ENCODE measurements around the gene CGB8.
"Not testable (repeated sequence)": the region's sequence is repeated elsewhere in the genome, so short reads cannot be mapped to it uniquely, and the experiment has no call there.

The CGB8 gene

DNA sequence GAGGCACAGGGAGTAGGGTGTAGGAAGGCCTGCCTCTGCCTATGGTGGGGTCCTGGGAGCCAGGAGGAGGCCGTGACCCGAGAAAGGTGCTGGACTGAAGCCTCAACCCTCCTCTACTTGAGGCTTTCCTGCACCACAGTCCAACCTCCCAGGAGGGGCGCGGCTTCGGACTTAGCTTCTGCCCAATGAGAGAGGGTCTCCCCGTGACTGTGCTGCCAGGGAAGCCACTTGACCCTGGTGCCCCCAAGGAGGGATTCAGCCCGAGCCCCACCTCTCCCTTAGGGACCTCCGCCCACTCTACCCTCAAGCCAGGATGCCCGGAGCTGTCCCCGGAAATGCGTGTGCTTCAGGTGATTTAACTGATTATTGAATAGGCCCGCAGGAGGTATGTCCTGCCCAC, at the start of gene CGB8:
TSS of gene CGB8 (minus strand) at position 101 of the 400 bp plus-strand sequence. CDS start 372 bp downstream, outside the sequence.
- not testable (repeated sequence) for DNase-seq

DNA sequence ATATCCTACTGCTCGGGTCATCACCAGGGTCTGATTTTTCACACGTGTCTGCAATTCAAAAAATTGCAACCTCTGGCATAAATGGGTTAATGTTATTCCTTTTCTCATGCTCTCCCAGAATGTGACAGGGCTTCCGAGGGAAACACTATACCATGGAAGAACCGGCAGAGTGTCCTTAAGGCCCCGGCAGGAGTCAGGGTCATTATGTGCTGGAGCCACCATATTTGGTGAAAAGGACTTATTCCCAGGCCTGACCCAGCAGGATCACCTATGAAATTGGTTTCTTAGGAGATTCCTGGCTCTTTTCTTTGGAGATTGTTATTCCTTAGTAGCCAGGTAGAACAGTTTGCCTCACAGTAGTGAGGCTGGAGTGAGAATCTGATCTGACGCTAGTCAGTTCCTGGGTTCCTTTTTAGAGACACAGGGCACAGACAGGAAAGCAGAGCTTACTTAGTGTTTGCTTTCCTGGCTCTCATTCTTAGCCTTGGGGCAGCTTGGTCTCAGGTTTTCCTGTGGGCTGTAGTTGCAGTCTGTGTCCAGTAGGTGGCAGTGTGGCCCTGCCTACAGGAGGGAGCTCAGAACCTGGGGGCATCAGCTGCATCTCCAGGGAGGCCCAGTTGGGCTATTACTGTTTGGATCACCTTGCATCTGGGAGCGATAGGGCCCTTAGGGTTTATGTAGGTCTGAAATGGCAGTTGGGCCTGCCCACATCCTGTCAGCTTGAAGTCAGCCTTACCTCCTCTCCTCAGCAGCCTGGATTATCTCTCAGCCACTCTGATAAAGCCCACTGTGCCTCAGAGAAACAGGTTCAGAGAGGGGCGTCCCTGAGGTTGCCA, 48.8 kb upstream of the CGB8 start:
- DNase-seq: peak; percentile 74

DNA sequence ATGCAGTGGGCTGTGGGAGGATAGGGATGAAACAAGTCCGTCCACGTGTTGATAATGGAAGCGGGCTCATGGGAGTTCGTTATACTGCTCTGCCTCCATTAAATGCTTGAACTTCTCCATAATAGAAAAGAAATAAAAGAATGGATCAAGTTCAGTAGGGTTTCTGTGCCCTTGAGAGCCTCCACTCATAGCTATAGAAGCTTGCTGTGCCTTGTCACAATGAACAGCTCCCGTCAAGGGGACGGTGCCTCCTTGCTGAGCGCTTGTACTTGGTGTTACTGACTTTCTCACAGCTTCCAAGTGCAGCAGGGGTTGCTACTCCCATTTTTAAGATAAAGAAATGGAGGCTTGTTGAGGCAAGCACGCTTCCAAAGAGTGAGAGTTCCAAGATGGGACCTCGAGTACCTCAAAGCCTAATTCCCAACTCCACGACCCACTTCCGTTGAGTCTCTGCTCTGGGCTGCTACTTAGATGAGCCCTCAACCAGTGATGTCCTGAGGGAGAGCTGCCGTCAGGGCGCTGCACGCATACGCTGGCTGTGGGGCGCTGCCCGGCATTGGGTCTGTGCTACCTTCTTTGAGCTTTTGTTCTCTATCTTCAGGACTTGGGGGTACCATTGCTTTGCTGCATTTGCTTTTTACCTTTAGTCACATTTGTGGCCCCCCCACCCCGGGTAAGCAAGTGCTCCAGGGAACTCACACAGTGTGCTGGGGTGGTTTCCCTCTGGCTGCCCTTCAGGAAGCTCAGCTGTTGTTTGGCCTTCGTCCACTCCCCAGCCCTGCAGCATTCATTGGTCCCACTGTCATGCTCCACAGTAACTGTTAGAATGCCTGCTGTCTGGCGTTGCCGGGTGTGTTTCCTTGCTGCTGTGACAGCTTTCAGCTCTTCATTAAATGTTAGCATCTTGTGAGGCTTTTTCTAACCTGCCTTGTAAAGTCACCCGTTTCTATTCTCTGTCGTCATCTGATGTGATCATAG, 45.9 kb upstream of the CGB8 start:
- no peak for DNase-seq

DNA sequence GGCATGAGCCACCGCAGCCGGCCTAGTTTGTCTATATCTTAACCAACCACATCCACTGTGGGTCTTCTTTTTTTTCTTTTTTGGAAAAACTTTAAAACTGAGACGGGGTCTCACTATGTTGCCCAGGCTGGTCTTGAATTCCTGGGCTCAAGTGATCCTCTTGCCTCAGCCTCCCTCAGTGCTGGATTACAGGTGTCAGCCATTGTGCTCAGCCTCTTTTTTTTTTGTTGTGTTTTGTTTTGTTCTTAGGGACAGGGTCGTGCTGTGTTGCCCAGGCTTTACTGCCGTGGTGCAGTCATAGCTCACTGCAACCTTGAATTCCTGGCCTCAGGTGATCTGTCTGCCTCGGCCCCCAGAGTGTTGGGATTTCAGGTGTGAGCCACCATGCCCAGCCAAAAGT, 43.8 kb upstream of the CGB8 start:
- DNase-seq: no peak

DNA sequence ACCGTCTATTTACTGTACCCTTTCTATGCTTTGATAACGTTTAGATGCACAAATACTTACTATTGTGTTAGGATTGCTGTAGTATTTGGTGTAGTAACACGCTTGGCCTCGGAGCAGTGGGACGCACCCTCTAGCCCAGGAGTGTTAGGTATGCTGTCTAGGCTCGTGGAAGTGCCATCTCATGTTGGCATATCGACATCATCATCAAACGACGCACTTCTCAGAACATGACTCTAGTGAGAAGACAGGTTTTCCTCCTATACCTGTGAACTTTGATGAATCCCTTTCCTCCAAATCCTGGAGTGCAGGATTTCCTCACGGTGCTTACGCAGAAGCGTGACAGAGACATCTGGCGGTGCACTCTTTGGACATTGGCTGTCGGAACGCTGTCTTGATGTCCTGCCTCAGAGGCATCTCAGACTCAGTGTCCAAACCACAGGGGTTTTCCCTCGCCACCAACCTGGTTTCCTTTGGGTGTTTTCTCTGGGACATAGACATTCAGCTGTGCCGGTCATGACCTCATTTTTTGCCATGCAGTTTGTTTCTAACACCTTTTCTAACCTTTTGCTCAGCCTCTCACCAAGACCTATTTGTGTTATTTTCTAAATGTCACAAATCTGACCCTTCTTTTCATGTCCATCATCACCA, 42.6 kb upstream of the CGB8 start:
- no peak for DNase-seq

DNA sequence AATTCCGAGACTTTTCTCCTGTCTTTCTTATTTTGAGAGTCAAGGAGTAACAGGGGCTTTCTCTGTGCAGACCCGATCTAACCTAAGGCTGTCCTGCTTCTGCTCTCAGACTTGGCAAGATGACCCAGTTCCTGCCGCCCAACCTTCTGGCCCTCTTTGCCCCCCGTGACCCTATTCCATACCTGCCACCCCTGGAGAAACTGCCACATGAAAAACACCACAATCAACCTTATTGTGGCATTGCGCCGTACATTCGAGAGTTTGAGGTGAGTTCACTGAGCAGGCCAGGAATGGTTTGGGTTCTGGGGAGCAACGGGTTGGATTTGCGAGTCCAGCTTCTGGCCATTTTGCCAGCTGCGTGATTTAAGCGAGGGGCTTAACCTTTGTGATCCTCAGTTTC, 37.4 kb upstream of the CGB8 start:
- DNase-seq: no peak

DNA sequence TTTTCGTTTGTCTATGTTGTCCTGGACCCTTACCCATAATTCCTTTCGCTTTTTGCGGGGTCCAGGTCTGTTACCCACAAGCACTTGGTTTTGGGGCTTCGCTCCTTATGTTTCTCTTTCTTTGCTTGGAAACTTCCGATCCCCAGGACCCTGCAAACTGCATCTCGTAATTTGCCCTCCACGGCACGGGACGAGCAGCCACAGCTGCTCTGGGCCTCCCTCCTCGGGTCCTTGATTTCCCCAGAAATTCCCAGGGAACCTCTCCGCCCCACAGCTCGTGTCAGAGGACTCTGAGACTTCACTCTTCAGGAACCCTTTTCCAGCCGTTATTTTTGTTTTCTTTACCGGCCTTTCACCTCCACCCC, 36.9 kb upstream of the CGB8 start:
- DNase-seq: no peak

DNA sequence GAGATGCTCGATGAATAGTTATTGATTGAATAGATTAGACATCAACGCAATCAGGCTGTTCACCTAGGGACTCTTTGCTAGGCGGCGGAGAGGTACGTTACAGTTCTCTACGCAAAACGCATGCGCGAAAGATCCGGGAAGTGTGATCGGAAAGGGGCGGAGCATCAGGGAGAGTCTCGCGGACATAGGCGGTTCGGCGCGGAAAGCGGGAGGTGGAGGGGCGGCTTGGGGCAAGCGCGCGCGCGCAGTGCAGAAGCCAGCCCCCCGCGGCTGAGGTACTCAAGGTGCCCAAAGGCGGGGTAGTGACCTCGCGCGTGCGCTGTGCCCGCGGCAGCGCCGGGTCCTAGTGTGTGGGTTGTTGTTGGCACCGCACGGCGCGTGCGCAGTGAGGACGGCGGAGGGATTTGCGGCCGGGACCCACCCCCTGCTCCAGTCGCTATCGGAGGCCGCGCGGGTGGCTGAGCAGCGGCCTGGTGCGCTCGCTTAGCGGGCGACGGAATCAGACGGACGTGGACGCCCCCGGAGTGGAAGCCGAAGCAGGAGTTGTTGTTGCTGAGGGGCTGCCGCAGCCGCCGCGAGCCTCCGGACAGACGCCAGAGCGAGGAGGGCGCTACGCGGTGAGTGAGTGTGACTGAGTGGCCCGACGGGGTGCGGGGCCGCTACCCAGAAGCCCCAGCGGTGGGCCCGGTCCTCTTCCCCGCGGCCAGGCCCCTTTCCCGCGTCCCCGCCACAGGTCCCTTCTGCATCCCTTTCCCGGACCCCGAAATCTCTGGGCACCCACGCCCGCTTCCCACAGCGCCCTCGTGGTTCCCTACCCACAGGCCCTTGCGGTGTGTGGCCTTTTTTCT, 36.3 kb upstream of the CGB8 start, which contains the start of gene SNRNP70:
TSS of gene SNRNP70 (plus strand) at position 432 of the 848 bp plus-strand sequence. CDS start 964 bp downstream, outside the sequence.
- DNase-seq: peak; percentile 100

DNA sequence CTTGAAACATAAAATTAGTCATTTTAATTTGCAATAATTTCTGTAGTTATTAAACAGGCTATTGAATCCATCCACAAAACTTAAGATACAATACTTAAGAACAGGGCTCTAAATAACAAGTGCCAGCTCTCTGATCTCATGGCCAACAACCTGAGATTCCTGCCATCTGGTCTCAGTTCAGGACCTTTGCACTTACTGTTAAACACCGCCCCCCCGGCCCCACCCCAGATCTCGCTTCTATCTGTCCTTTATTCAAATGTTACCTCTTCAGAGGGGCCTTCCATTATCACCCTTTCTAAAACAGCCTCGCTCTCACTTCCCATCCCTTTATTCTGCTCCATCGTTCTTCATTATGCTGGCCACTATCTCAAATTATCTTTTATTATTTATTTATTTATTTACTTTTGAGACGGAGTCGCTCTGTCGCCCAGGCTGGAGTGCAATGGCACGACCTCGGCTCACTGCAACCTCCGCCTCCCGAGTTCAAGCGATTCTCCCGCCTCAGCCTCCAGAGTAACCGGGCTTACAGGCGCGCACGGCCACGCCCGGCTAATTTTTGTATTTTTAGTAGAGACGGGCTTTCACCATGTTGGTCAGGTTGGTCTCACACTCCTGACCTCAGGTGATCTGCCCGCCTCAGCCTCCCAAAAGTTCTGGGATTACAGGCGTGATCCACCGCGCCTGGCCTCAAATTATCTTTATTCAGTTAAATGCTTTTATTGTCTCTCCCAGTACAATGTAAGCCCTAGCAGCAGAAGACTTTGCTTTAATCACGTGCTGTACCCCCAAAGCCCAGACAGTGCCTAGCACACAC, 35.5 kb upstream of the CGB8 start:
- DNase-seq: no peak

DNA sequence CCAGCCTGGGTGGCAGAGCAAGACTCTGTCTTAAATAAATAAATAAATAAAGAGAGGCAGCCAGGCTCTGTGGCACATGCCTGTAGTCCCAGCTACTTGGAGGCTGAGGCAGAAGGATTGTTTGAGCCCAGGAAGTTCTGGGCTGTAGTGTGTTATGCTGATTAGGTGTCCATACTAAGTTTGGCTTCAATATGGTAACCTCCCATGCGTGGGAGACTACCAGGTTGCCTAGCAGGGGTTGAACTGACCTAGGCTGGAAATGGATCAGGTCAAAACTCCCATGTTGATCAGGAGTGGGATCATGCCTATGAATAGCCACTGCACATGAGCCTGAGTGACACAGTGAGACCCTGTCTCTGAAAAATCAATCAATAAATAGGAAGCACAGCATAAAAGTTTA, 32.4 kb upstream of the CGB8 start:
- no peak for DNase-seq

DNA sequence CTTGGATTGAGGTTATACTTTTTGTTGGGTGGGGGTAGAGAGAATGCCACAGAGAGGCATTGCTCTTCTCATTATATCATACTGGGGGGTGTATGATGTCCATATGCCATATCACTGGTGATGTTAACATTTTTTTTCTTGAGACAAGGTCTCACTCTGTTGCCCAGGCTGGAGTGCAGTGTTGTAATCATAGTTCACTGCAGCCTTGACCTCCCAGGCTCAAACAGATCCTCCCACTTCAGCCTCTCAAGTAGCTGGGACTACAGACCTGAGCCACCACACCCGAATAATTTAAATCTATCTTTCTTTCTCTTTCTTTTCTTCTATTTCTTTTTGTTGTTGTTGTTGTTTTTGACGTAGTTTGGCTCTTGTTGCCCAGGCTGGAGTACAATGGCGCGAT, 31.5 kb upstream of the CGB8 start:
- DNase-seq: no peak

DNA sequence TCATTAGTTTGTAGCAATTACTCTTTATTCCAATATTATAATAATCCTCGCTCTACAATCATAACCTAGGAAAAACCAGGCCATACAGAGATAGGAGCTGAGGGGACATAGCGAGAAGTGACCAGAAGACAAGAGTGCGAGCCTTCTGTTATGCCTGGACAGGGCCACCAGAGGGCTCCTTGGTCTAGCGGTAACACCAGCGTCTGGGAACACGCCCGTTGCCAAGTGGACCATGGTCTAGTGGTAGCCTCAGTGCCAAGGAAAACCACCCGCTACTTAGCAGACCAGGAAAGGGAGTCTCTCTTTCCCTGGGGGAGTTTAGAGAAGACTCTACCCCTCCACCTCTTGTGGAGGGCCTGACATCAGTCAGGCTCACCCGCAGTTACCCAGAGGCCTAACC, 26.0 kb upstream of the CGB8 start:
- DNase-seq: not testable (repeated sequence)

DNA sequence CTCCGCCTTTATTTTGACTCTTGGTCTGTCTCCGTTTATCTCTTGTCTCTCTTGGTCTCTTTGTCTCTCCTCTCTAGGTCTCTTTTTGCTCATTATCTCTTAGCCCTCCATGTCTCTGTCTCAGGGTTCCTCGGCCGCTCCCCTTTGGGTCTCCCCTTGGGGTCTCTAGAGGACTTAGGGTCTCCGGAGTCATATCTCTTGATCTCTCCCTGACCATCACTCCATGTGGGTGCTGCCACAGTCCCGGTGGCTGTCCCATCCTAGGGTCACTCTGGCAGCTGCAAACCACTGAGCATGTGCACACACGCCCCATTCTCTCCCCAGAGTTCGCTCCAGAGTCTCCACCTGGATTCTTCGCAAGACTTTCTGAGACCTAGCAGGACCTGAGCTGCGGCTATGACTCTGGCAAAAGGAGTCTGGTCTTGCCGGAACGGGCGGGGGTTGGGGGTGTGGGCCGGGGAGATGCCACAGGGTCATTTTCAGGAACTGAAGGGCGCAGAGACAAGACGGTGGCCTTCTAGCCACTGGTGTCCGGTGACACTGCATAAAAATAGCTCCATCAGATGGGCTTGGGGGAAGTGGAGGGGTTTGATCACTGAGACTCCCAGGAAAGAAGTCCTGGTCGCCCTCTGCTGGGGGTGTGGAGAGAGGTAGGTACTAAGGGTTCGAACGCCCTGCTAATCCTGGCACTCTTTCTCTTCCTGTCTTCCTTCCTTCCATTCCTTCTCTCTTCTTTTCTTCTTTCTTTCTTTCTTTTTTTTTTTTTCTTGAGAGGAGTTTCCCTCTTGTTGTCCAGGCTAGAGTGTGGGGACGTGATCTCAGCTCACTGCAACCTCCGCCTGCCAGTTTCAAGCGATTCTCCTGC, 24.8 kb upstream of the CGB8 start:
- no peak for DNase-seq

DNA sequence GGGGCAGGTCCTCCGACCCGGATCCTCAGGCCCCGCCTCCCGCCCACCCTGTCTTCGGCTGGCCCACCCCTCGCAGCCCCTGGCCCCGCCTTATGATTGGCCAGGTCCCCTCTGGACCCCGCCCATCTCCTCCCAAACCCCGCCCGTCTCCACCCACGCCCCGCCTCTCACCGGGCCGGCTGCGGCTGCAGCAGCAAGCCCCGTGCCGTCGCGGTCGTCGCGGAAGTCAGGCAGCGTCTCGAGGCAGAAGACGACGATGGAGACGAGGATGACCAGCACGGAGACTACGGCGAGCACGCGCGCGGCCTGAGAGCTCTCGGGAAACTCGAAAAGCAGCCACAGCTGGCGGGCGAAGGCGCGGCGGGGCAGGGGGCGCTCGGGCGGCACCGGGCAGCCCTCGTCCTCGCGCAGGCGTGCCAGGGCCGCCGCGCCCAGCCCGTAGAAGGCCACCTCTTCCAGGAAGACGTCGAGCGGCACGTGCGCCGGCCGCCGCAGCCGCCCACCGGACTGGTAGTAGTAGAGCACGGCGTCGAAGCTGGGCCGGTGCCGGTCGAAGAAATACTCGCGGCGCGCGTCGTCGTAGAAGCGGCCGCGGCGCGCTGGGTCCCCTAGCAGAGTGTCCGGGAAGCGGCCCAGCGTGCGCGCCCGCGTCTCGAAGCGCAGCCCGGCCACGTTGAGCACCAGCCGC, 23.1 kb upstream of the CGB8 start:
- DNase-seq: no peak

DNA sequence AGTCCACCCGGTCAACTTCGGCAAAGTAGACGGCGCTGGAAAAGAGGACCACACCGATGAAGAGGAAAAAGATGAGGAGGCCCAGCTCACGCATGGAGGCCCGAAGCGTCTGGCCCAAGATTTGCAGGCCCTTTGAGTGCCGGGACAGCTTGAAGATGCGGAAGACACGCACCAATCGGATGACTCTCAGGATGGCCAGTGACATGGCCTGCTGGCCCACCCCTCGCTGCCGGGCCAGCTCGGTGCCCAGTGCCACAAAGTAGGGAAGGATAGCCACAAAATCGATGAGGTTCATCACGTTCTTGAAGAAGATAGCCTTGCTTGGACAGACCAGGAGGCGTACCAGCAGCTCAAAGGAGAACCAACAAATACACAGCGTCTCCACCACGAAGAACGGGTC, 21.5 kb upstream of the CGB8 start:
- DNase-seq: no peak

DNA sequence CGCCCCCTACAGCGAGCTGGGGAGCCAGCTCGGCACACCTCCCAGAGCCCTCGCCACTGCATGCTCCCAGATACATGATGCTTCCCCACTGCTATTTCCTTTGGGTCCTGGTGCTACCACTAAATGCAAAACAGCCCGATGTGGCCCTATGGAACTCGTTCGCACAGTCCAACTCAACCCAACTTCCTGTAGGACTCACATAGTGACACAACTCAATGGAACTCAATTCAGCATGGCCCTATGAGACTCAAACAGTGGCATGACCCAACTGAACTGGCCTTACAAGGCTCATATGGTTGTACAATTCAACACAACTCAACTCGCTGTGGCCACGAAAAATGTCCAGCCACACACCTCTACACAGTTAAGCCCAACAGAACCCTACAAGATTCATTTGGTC, 20.1 kb upstream of the CGB8 start:
- no peak for DNase-seq

DNA sequence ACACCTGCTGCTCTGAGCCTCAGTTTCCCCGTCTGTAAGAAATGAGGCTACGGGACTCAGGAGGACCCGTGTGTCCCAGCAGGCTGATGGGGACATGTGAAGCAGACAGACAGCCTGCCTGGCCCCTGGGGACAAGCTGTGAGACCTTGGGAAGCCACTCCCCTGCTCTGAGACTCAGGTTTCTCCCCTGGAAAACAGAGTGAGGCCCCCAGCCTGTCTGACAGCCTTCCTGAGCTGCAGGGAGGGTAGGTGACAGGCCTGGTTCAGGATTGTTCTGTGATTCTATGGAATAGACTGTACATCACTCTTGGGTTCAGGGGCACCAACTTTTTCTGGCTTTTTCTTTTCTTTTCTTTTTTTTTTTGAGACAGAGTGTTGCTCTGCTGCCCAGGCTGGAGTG, 18.6 kb upstream of the CGB8 start:
- DNase-seq: no peak

DNA sequence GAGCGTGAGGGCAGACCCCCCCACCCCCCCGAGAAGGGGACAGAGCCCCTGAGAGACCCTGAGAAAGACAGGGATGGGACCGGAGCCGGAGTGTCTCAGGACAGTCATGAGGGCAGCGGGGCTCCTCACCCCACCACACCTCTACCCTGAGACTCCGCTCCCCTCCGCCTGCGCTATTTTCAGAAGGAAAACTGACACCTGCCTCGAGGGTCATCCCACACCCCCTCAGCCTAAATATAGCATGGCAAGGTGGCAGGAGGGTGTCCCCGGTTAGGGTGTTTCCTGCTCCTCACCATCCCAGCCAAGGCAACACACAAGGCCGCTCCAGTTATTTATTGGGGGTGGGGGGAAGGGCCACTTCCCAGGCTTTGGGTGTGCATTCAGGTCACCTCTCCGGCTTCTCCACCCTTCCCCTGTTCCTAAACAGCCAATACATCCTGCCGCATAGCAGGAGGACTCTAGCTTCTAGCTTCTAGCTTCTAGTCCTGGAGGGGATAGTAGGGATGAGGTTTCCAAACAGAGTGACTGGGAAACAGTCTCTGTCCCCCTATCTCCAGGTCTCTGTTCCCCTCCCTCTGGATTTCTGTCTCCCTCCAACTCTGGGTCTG, 17.1 kb upstream of the CGB8 start:
- no peak for DNase-seq
